Activated CD4-positive, alpha-beta T cell treated with anti-CD3 and anti-CD28 coated beads, Interleukin-2, Interleukin-6, amounts not matched to agents 100 ng/mL and 50 ng/mL, durations not matched to agents 16 hours and 8 hours (primary cell): ENCODE results near the gene DNAH2.
A peak's percentile ranks its signal among the peaks of the same experiment; 100 is the strongest.

Experiments
- DNase-seq: peaks from one replicate; pipeline ENCODE4 v3.0.0-alpha.2; 2020

DNAH2 gene

DNA sequence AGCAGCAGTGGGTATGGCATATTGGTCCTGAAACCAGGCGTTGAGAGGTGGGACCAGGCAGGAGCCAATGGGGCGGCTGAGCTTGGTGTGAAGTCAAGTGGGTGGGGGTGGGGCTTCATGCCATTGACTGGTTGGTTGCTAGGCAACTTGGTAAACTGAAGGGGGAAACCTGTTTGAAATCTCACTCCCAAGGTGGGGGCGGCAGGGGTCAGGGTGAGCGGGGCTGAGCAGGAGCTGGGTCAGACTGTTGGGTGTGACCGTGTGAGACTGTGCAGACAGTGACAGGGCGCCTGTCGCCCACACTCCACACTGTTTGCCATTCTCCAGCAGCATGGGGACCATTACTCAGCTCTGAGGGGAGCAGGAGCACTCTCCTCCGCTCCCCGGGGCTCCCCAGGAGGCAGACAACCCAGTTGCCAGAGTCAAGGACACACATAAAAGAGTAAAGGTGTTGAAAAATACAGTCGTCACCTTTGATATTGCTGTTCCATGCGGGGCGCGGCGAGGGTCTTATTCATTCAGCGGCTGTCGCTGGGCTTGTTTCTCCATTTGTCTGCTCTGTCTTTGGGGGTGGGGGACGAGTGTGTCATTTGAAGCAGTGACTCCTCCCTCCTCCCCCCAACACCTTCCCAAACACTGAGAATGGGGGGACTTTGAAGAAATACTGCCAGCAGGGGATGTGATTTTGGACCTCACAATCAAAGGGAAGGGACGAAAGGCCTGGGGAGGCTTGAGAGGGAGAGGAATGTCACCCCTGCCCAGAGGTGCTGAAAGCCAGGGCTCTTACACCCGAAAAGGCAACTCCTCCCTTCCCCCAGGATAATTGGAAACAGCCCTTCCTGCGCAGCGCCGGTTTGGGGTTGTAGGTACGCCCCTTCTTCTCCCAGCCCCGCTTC lies 13.7 kb upstream of the DNAH2 start:
- DNase-seq = no peak

- no peak for DNase-seq
These were observed 12.8 kb upstream of the DNAH2 start, which contains the start of gene EFNB3 for GRCh38 chr17:7704601-7705268. Gene EFNB3, plus strand, starts transcription at chr17:7705202. Its CDS starts 397 bp downstream, at chr17:7705599.

DNA sequence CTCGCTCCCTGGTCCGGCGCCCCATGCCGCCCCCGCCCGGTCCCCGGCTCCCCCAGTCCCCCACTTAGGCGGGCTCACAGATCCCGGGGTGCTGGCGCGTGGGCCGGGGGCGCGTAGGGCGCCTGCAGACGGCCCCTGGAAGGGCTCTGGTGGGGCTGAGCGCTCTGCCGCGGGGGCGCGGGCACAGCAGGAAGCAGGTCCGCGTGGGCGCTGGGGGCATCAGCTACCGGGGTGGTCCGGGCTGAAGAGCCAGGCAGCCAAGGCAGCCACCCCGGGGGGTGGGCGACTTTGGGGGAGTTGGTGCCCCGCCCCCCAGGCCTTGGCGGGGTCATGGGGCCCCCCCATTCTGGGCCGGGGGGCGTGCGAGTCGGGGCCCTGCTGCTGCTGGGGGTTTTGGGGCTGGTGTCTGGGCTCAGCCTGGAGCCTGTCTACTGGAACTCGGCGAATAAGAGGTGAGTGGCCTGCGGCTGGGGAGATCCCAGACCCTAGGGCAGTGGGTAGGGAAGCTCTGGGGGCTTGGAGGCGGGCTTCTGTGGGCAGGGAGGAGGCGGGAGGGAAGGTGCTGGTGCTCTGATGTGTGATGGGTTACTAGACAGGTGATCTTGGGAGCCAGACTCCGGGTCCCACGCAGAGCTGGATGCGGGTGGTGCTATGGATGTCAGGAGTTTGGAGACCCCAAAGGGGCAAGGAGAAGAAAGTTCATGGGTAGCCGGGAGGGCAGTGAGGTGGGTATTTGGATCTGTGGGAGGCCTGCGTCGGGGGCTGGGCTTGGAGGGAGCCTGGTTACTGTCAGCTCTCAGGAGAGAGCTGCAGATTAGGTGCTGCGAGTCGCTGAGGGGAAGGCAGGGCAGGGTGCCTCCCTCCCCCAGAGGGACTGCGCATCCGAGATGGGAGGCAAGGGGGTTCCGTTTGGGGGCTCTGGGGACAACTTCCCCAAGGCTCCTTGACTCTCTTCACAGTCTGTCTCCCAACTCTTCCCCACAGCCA lies 12.0 kb upstream of the DNAH2 start:
- DNase-seq = no peak

DNA sequence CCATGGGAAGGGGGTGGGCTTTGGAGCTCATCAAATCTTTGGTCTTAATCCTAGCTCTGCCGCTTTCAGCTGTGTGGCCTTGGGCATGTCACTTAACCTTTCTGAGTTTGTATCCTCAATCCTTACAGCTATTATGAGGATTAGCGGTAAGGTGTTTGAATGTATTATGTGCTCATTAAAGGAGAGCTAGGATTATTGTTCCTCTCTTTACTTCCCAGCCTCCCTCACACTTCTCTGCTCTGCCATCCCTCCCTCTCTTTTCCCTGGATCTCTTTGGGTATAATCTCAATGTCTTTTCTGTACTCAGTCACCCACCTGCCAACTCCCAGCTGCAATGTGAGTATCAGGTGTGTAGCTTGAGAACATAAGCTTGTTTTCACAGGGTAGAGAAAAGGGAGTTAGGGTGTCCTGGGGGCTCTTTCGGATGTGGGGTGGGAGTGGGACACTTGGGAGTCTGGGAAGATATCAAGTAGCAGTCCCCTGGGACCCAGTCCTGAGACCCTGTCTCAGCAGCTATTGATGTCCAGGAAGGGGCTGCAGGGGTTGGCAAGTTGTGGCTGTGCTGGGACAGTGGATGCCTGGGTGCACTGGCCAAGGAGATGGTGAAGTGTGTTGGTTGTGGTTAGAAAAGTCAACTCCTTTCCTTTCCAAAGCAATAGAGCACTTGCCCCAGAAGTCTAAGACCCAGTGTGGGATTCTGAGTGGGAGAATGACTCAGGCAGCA lies 10.8 kb upstream of the DNAH2 start:
- DNase-seq = no peak

GRCh38 chr17:7707446-7707845 lies 10.1 kb upstream of the DNAH2 start:
- DNase-seq = no peak

GRCh38 chr17:7707858-7708750 lies 9.4 kb upstream of the DNAH2 start:
- DNase-seq = no peak

DNA sequence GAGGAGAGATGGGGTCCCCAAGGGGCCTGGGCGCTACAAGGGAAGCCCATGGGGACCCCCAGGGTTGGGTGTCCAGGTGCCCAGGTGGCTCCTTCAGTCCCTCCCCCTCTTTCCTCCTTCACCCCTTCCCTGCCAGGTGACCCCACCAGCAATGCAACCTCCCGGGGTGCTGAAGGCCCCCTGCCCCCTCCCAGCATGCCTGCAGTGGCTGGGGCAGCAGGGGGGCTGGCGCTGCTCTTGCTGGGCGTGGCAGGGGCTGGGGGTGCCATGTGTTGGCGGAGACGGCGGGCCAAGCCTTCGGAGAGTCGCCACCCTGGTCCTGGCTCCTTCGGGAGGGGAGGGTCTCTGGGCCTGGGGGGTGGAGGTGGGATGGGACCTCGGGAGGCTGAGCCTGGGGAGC lies 8.5 kb upstream of the DNAH2 start:
- DNase-seq = no peak

DNA sequence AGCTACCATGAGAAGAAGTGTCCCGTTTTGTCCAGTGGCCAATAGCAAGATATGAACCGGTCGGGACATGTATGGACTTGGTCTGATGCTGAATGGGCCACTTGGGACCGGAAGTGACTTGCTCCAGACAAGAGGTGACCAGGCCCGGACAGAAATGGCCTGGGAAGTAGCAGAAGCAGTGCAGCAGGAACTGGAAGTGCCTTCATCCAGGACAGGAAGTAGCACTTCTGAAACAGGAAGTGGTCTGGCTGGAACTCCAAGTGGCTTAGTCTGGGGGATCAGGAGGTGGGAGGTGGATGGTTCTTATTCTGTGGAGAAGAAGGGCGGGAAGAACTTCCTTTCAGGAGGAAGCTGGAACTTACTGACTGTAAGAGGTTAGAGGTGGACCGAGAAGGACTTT lies 7.2 kb upstream of the DNAH2 start:
- no peak for DNase-seq

GRCh38 chr17:7711051-7711755 lies 6.3 kb upstream of the DNAH2 start:
- no peak for DNase-seq

- DNase-seq = no peak
These were observed 5.3 kb upstream of the DNAH2 start for GRCh38 chr17:7712111-7712771.

GRCh38 chr17:7713782-7714181 lies 3.8 kb upstream of the DNAH2 start:
- DNase-seq = no peak

- DNase-seq = no peak
These were observed 2.6 kb upstream of the DNAH2 start for GRCh38 chr17:7714721-7715594.

GRCh38 chr17:7715936-7716886 lies 1.3 kb upstream of the DNAH2 start:
- DNase-seq = no peak

DNA sequence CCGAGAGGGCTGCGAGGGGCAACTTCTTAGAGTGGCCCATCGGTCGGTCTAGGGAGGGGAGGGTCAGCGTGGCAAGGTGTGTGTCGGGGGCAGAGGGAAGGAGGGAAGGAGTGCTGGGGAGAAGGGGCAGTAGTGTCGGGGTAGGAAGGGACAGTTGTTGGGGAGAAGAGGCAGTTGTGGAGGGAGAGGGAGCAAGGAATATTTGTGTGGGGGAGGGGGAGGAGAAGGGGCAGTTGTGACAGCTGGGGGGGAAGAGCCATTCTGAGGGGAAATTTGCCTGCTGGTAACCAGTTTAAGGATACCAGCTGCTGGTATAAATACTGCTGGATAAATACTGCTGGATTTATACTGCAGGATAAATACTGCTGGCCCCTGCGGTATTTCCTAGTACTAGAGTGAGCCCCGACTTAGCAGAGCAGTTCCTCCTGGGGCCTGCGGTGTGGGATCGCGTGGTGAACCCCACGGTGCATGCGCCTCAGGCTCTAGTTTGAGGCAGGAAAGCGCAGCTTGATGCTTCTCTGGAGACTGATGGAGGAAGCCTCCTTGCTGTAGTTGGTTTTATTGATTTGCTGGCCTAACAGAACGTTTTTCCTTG lies 309 bp downstream of the DNAH2 start:
- DNase-seq = peak; percentile 25

DNA sequence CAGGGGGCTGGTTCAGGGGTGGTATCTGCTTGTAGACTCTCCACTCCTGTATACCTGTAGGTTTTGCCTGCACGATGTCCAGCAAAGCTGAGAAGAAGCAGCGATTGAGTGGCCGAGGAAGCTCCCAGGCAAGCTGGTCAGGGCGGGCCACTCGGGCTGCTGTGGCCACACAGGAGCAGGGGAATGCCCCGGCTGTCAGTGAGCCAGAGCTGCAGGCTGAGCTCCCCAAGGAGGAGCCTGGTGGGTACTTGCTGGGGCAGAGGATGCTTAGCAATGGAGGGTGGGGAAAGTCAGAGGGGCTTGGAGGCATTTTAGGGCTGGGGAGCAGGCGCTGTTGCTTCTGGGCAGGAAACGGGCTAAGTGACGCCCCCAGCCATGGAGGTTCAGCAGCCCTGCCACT lies 2.1 kb downstream of the DNAH2 start:
- no peak for DNase-seq

GRCh38 chr17:7720125-7720524 lies 2.6 kb downstream of the DNAH2 start:
- no peak for DNase-seq

- DNase-seq = no peak
These were observed 4.1 kb downstream of the DNAH2 start for GRCh38 chr17:7721612-7722011.
